Measurements from ENCODE around the gene RNPEPL1. TPM values are rescaled to one million over a fixed set of nuclear protein-coding genes. Genes with fewer than 3 reads are reported as not detected.

Gene RNPEPL1
- total and polyA plus RNA-seq, 2 experiments from 2014 or later: 6.0 to 21.0 TPM

DNA sequence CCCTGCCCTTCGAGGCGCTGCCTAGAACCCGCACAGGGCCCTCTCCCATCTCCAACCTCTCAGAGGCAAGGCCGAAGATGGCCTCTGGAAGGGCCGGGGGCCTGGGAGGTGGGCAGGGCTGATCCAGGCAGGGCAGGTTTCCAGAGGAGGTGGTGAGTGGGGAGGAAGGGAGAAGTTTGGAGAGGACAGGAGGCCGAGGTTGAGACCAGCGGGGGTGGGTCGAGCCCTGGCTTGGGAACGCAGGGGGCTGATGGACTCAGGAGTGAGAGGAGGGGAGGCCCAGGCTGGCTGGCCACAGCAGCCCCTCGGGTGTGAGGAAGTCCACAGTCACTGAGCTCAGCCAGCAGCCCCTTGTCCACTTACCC is 28.8 kb downstream of the RNPEPL1 start:
- no peaks in the 10 kb centered on the region for H3K4me1 ChIP-seq (ENCODE audit: insufficient read depth)
- DNase-seq (ENCODE audit: low spot score): no peak
- no peaks in the 10 kb centered on the region; the same call in 2 of the 3 replicates for H3K4me1 Mint-ChIP-seq
- H3K27me3 ChIP-seq (ENCODE audit: insufficient read depth): no peaks in the 10 kb centered on the region
- H3K4me2 ChIP-seq: no peak overlapping the region
- no peaks in the 10 kb centered on the region for H3K9me3 Mint-ChIP-seq
- peaks cover 3% of the 10 kb centered on the region for H4K20me1 ChIP-seq (replicated peaks; ENCODE audit: insufficient read depth)
- H3K27me3 Mint-ChIP-seq (ENCODE audit: insufficient read depth, low read depth, poor library complexity): peaks cover 1% of the 10 kb centered on the region
- H3K9me2 ChIP-seq (ENCODE audit: insufficient read depth): no peaks in the 10 kb centered on the region
- peaks cover 2% of the 10 kb centered on the region; the same call in 2 of the 3 replicates for H3K36me3 Mint-ChIP-seq (ENCODE audit: low read depth)
- peaks cover 6% of the 10 kb centered on the region for H3K79me2 ChIP-seq (replicated peaks; ENCODE audit: insufficient read depth)
- no peak for TF ChIP-seq STAT1 (IDR thresholded peaks at IDR 0.05; ENCODE audit: unreplicated experiment)
- TF ChIP-seq CREB1 (CRISPR knock-in tag; IDR thresholded peaks at IDR 0.05; ENCODE audit: low read depth): no peak
- TF ChIP-seq ZNF114 (CRISPR knock-in tag; IDR thresholded peaks at IDR 0.05): no peak
- TF ChIP-seq, protein P1, sequence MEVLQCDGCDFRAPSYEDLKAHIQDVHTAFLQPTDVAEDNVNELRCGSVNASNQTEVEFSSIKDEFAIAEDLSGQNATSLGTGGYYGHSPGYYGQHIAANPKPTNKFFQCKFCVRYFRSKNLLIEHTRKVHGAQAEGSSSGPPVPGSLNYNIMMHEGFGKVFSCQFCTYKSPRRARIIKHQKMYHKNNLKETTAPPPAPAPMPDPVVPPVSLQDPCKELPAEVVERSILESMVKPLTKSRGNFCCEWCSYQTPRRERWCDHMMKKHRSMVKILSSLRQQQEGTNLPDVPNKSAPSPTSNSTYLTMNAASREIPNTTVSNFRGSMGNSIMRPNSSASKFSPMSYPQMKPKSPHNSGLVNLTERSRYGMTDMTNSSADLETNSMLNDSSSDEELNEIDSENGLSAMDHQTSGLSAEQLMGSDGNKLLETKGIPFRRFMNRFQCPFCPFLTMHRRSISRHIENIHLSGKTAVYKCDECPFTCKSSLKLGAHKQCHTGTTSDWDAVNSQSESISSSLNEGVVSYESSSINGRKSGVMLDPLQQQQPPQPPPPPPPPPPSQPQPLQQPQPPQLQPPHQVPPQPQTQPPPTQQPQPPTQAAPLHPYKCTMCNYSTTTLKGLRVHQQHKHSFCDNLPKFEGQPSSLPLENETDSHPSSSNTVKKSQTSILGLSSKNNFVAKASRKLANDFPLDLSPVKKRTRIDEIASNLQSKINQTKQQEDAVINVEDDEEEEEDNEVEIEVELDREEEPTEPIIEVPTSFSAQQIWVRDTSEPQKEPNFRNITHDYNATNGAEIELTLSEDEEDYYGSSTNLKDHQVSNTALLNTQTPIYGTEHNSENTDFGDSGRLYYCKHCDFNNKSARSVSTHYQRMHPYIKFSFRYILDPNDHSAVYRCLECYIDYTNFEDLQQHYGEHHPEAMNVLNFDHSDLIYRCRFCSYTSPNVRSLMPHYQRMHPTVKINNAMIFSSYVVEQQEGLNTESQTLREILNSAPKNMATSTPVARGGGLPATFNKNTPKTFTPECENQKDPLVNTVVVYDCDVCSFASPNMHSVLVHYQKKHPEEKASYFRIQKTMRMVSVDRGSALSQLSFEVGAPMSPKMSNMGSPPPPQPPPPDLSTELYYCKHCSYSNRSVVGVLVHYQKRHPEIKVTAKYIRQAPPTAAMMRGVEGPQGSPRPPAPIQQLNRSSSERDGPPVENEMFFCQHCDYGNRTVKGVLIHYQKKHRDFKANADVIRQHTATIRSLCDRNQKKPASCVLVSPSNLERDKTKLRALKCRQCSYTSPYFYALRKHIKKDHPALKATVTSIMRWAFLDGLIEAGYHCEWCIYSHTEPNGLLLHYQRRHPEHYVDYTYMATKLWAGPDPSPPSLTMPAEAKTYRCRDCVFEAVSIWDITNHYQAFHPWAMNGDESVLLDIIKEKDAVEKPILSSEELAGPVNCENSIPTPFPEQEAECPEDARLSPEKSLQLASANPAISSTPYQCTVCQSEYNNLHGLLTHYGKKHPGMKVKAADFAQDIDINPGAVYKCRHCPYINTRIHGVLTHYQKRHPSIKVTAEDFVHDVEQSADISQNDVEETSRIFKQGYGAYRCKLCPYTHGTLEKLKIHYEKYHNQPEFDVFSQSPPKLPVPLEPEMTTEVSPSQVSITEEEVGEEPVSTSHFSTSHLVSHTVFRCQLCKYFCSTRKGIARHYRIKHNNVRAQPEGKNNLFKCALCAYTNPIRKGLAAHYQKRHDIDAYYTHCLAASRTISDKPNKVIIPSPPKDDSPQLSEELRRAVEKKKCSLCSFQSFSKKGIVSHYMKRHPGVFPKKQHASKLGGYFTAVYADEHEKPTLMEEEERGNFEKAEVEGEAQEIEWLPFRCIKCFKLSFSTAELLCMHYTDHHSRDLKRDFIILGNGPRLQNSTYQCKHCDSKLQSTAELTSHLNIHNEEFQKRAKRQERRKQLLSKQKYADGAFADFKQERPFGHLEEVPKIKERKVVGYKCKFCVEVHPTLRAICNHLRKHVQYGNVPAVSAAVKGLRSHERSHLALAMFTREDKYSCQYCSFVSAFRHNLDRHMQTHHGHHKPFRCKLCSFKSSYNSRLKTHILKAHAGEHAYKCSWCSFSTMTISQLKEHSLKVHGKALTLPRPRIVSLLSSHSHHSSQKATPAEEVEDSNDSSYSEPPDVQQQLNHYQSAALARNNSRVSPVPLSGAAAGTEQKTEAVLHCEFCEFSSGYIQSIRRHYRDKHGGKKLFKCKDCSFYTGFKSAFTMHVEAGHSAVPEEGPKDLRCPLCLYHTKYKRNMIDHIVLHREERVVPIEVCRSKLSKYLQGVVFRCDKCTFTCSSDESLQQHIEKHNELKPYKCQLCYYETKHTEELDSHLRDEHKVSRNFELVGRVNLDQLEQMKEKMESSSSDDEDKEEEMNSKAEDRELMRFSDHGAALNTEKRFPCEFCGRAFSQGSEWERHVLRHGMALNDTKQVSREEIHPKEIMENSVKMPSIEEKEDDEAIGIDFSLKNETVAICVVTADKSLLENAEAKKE (CRISPR knock-in tag; IDR thresholded peaks at IDR 0.05): no peak
- TF ChIP-seq, protein P2, sequence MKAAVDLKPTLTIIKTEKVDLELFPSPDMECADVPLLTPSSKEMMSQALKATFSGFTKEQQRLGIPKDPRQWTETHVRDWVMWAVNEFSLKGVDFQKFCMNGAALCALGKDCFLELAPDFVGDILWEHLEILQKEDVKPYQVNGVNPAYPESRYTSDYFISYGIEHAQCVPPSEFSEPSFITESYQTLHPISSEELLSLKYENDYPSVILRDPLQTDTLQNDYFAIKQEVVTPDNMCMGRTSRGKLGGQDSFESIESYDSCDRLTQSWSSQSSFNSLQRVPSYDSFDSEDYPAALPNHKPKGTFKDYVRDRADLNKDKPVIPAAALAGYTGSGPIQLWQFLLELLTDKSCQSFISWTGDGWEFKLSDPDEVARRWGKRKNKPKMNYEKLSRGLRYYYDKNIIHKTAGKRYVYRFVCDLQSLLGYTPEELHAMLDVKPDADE (IDR thresholded peaks at IDR 0.05): no peak
- no peak for TF ChIP-seq EZH2phosphoT487 (IDR thresholded peaks at IDR 0.05; ENCODE audit: unreplicated experiment)
- TF ChIP-seq POLR2AphosphoS5 (IDR thresholded peaks at IDR 0.05; ENCODE audit: low read depth): no peak
- no peak for TF ChIP-seq EZH2 (IDR thresholded peaks at IDR 0.05; ENCODE audit: low read depth, unreplicated experiment)
- TF ChIP-seq NANOG (IDR thresholded peaks at IDR 0.05; ENCODE audit: borderline replicate concordance): no peak
- TF ChIP-seq, protein P3, sequence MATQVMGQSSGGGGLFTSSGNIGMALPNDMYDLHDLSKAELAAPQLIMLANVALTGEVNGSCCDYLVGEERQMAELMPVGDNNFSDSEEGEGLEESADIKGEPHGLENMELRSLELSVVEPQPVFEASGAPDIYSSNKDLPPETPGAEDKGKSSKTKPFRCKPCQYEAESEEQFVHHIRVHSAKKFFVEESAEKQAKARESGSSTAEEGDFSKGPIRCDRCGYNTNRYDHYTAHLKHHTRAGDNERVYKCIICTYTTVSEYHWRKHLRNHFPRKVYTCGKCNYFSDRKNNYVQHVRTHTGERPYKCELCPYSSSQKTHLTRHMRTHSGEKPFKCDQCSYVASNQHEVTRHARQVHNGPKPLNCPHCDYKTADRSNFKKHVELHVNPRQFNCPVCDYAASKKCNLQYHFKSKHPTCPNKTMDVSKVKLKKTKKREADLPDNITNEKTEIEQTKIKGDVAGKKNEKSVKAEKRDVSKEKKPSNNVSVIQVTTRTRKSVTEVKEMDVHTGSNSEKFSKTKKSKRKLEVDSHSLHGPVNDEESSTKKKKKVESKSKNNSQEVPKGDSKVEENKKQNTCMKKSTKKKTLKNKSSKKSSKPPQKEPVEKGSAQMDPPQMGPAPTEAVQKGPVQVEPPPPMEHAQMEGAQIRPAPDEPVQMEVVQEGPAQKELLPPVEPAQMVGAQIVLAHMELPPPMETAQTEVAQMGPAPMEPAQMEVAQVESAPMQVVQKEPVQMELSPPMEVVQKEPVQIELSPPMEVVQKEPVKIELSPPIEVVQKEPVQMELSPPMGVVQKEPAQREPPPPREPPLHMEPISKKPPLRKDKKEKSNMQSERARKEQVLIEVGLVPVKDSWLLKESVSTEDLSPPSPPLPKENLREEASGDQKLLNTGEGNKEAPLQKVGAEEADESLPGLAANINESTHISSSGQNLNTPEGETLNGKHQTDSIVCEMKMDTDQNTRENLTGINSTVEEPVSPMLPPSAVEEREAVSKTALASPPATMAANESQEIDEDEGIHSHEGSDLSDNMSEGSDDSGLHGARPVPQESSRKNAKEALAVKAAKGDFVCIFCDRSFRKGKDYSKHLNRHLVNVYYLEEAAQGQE (IDR thresholded peaks at IDR 0.05; ENCODE audit: unreplicated experiment): no peak
- no peak for TF ChIP-seq JUNB (IDR thresholded peaks at IDR 0.05; ENCODE audit: unreplicated experiment)
- no peak for TF ChIP-seq ZNF331 (CRISPR knock-in tag; IDR thresholded peaks at IDR 0.05; ENCODE audit: low read depth)
- TF ChIP-seq, protein P4, sequence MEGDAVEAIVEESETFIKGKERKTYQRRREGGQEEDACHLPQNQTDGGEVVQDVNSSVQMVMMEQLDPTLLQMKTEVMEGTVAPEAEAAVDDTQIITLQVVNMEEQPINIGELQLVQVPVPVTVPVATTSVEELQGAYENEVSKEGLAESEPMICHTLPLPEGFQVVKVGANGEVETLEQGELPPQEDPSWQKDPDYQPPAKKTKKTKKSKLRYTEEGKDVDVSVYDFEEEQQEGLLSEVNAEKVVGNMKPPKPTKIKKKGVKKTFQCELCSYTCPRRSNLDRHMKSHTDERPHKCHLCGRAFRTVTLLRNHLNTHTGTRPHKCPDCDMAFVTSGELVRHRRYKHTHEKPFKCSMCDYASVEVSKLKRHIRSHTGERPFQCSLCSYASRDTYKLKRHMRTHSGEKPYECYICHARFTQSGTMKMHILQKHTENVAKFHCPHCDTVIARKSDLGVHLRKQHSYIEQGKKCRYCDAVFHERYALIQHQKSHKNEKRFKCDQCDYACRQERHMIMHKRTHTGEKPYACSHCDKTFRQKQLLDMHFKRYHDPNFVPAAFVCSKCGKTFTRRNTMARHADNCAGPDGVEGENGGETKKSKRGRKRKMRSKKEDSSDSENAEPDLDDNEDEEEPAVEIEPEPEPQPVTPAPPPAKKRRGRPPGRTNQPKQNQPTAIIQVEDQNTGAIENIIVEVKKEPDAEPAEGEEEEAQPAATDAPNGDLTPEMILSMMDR (conservative IDR thresholded peaks at IDR 0.05; ENCODE audit: low read depth in 2 of 2): no peak
- no peak overlapping the region for H2AFZ ChIP-seq
- H3F3A ChIP-seq (replicated peaks; ENCODE audit: low read depth): no peaks in the 10 kb centered on the region
- H3K27ac Mint-ChIP-seq: no peak overlapping the region
- no peaks in the 10 kb centered on the region for H3K36me3 ChIP-seq (ENCODE audit: insufficient read depth)
- ATAC-seq: no peak
- no peak overlapping the region for H3K27ac ChIP-seq (ENCODE audit: low read depth)
- H3K4me3 ChIP-seq: no peak overlapping the region
- no peak overlapping the region for H3K4me3 Mint-ChIP-seq
